ENCODE measurements around the gene CXXC5. TPM values are rescaled to one million over a fixed set of nuclear protein-coding genes. Genes with fewer than 3 reads are reported as not detected.
"Not testable (repeated sequence)": the region's sequence is repeated elsewhere in the genome, so short reads cannot be mapped to it uniquely, and the experiment has no call there.

CXXC5 gene
- total RNA-seq, 1 experiment from 2014 or later = 97.2 TPM

DNA sequence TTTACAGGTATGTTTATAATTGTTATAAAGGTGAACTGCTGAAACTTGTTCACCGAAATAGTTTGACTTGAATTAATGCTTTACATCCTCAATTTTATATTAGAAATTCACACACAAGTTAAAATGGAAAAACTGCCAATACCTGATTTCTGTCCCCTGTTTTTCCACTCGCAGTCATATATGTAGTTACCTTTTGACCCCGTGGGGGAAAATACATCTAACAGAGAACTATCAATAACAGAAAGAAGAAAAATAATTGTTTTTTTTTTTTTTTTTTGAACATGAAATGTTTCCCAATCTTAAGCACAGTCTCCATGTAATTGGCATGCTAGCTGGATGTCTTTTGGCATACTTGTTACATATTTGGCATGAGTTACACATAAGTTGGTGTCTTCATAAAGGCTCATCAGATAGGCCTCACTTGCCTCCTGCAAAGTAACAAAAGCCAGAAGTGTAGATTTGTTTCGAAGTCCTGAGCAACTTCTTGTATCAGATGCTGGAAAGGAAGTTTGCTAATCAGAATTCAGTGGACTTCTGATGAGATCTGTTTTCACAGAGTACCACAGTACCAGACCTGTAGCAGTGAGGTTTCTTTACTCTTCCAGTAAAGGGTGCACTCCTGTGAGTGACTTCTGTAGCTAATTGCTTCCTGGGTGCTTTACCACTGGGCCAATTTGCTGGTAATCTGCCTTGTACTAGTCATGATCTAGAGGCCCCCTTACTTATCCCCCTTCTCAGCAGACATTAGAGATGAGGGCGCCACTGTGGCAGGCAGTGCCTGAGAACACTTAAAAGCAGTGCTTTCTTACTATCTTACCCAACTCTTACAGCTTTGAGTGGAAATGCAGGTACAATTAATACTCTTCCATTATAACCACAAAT lies 36.2 kb upstream of the CXXC5 start (continued):
- TF ChIP-seq, protein P1, sequence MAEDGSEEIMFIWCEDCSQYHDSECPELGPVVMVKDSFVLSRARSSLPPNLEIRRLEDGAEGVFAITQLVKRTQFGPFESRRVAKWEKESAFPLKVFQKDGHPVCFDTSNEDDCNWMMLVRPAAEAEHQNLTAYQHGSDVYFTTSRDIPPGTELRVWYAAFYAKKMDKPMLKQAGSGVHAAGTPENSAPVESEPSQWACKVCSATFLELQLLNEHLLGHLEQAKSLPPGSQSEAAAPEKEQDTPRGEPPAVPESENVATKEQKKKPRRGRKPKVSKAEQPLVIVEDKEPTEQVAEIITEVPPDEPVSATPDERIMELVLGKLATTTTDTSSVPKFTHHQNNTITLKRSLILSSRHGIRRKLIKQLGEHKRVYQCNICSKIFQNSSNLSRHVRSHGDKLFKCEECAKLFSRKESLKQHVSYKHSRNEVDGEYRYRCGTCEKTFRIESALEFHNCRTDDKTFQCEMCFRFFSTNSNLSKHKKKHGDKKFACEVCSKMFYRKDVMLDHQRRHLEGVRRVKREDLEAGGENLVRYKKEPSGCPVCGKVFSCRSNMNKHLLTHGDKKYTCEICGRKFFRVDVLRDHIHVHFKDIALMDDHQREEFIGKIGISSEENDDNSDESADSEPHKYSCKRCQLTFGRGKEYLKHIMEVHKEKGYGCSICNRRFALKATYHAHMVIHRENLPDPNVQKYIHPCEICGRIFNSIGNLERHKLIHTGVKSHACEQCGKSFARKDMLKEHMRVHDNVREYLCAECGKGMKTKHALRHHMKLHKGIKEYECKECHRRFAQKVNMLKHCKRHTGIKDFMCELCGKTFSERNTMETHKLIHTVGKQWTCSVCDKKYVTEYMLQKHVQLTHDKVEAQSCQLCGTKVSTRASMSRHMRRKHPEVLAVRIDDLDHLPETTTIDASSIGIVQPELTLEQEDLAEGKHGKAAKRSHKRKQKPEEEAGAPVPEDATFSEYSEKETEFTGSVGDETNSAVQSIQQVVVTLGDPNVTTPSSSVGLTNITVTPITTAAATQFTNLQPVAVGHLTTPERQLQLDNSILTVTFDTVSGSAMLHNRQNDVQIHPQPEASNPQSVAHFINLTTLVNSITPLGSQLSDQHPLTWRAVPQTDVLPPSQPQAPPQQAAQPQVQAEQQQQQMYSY (CRISPR knock-in tag; IDR thresholded peaks at IDR 0.05) = no peak
- TF ChIP-seq ZNF671 (CRISPR knock-in tag; IDR thresholded peaks at IDR 0.05) = no peak
- TF ChIP-seq, protein P2, sequence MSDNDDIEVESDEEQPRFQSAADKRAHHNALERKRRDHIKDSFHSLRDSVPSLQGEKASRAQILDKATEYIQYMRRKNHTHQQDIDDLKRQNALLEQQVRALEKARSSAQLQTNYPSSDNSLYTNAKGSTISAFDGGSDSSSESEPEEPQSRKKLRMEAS (CRISPR knock-in tag; IDR thresholded peaks at IDR 0.05) = no peak
- no peak for TF ChIP-seq NFE2L1 (CRISPR knock-in tag; IDR thresholded peaks at IDR 0.05)
- TF ChIP-seq KAT7 (CRISPR knock-in tag; IDR thresholded peaks at IDR 0.05; ENCODE audit: borderline replicate concordance) = no peak
- no peak for TF ChIP-seq GABPB1 (CRISPR knock-in tag; IDR thresholded peaks at IDR 0.05)

DNA sequence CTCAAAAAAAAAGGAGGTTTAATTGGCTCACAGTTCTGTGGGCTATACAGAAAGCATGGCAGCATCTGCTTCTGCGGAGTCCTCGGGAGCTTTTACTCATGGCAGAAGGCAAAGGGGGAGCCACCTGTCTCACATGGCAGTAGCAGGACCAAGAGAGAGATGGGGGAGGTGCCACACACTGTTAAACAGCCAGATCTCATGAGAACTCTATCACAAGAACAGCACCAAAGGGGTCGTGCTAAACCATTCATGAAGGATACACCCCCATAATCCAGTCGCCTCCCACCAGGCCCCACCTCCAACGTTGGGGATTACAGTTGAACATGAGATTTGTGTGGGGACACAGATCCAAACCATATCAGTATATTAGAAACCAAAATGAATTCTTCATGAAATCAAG lies 28.3 kb upstream of the CXXC5 start:
- Mint-ChIP-seq H3K27ac (no peak overlapping the region), H3K9me3 (no peaks in the 10 kb centered on the region), H3K4me1 (no peaks in the 10 kb centered on the region), H3K27me3 (ENCODE audit: low read depth) (no peaks in the 10 kb centered on the region), H3K36me3 (peaks cover 54% of the 10 kb centered on the region), H3K4me3 (no peak overlapping the region)
- no peak for DNase-seq (ENCODE audit: low spot score)
- POLR2A ChIA-PET = no interaction called here
- TF ChIP-seq ESRRA (CRISPR knock-in tag; IDR thresholded peaks at IDR 0.05; ENCODE audit: borderline replicate concordance) (no peak), OVOL2 (CRISPR knock-in tag; IDR thresholded peaks at IDR 0.05; ENCODE audit: borderline replicate concordance) (no peak), RORB (CRISPR knock-in tag; IDR thresholded peaks at IDR 0.05) (no peak)
- CTCF ChIA-PET = interaction anchor here (1.1 kb wide), 1 partner anchor 14 kb away, joined by 3 read pairs; no protein-coding TSS in a partner anchor
- ATAC-seq = no peak

DNA sequence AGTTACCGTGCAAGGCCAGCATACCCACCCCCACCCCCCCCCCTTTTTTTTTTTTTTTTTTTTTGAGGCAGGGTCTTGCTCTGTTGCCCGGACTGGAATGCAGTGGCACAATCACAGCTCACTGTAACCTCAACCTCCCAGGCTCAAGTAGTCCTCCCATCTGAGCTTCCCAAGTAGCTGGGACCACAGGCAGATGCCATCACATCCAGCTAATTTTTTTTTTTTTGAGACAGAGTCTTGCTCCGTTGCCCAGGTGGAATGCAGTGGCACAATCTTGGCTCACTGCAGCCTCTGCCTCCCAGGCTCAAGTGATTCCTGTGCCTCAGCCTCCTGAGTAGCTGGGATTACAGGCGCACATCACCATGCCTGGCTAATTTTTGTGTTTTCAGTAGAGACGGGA lies 22.8 kb upstream of the CXXC5 start:
- CTCF ChIA-PET = interaction anchor here (1.1 to 2.4 kb wide), 4 partner anchors 8 to 162 kb away, joined by 3 to 10 read pairs (median 5); no protein-coding TSS in a partner anchor

DNA sequence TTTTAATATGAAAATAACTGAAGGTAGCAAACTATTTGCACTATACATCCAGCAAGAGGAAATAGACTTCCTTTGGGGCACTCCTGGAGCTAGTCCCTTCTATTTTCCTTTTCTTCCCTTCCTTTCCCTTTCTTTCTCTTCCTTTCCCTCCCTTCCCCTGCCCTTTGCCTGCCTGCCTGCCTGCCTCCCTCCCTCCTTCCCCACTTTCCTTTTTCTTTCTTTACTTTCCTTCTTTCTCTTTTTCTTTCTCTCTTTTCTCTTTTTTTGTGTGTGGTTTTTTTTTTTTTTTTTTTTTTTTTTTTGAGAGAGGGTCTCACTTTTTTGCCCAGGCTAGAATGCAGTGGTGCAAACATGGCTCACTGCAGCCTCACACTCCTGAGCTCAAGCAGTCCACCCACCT lies 17.3 kb upstream of the CXXC5 start:
- Mint-ChIP-seq H3K9me3 (no peaks in the 10 kb centered on the region), H3K36me3 (peaks cover 36% of the 10 kb centered on the region), H3K27me3 (ENCODE audit: low read depth) (no peaks in the 10 kb centered on the region), H3K4me1 (peaks cover 24% of the 10 kb centered on the region), H3K27ac (no peak overlapping the region), H3K4me3 (no peak overlapping the region)
- ATAC-seq (no peak), DNase-seq (ENCODE audit: low spot score) (no peak)
- ChIA-PET CTCF (interaction anchor here (1.6 to 12.0 kb wide), 4 partner anchors 56 to 145 kb away, joined by 6 to 247 read pairs (median 39); no protein-coding TSS in a partner anchor), POLR2A (no interaction called here)
- TF ChIP-seq FOXK1 (CRISPR knock-in tag; IDR thresholded peaks at IDR 0.05) (no peak), ZNF423 (CRISPR knock-in tag; IDR thresholded peaks at IDR 0.05) (no peak), CREM (CRISPR knock-in tag; IDR thresholded peaks at IDR 0.05) (no peak), JAZF1 (CRISPR knock-in tag; IDR thresholded peaks at IDR 0.05) (no peak), FOXJ3 (CRISPR knock-in tag; IDR thresholded peaks at IDR 0.05; ENCODE audit: borderline replicate concordance) (no peak), RORB (CRISPR knock-in tag; IDR thresholded peaks at IDR 0.05) (no peak)
- TF ChIP-seq, protein P3, sequence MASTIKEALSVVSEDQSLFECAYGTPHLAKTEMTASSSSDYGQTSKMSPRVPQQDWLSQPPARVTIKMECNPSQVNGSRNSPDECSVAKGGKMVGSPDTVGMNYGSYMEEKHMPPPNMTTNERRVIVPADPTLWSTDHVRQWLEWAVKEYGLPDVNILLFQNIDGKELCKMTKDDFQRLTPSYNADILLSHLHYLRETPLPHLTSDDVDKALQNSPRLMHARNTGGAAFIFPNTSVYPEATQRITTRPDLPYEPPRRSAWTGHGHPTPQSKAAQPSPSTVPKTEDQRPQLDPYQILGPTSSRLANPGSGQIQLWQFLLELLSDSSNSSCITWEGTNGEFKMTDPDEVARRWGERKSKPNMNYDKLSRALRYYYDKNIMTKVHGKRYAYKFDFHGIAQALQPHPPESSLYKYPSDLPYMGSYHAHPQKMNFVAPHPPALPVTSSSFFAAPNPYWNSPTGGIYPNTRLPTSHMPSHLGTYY (CRISPR knock-in tag; IDR thresholded peaks at IDR 0.05) = no peak
- TF ChIP-seq, protein P4, sequence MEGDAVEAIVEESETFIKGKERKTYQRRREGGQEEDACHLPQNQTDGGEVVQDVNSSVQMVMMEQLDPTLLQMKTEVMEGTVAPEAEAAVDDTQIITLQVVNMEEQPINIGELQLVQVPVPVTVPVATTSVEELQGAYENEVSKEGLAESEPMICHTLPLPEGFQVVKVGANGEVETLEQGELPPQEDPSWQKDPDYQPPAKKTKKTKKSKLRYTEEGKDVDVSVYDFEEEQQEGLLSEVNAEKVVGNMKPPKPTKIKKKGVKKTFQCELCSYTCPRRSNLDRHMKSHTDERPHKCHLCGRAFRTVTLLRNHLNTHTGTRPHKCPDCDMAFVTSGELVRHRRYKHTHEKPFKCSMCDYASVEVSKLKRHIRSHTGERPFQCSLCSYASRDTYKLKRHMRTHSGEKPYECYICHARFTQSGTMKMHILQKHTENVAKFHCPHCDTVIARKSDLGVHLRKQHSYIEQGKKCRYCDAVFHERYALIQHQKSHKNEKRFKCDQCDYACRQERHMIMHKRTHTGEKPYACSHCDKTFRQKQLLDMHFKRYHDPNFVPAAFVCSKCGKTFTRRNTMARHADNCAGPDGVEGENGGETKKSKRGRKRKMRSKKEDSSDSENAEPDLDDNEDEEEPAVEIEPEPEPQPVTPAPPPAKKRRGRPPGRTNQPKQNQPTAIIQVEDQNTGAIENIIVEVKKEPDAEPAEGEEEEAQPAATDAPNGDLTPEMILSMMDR (IDR thresholded peaks at IDR 0.05) = no peak
- TF ChIP-seq, protein P5, sequence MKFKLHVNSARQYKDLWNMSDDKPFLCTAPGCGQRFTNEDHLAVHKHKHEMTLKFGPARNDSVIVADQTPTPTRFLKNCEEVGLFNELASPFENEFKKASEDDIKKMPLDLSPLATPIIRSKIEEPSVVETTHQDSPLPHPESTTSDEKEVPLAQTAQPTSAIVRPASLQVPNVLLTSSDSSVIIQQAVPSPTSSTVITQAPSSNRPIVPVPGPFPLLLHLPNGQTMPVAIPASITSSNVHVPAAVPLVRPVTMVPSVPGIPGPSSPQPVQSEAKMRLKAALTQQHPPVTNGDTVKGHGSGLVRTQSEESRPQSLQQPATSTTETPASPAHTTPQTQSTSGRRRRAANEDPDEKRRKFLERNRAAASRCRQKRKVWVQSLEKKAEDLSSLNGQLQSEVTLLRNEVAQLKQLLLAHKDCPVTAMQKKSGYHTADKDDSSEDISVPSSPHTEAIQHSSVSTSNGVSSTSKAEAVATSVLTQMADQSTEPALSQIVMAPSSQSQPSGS (CRISPR knock-in tag; IDR thresholded peaks at IDR 0.05; ENCODE audit: borderline replicate concordance, low read depth) = no peak
- TF ChIP-seq, protein P6, sequence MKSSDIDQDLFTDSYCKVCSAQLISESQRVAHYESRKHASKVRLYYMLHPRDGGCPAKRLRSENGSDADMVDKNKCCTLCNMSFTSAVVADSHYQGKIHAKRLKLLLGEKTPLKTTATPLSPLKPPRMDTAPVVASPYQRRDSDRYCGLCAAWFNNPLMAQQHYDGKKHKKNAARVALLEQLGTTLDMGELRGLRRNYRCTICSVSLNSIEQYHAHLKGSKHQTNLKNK (CRISPR knock-in tag; IDR thresholded peaks at IDR 0.05) = no peak
- TF ChIP-seq, protein P7, sequence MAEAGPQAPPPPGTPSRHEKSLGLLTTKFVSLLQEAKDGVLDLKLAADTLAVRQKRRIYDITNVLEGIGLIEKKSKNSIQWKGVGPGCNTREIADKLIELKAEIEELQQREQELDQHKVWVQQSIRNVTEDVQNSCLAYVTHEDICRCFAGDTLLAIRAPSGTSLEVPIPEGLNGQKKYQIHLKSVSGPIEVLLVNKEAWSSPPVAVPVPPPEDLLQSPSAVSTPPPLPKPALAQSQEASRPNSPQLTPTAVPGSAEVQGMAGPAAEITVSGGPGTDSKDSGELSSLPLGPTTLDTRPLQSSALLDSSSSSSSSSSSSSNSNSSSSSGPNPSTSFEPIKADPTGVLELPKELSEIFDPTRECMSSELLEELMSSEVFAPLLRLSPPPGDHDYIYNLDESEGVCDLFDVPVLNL (CRISPR knock-in tag; IDR thresholded peaks at IDR 0.05; ENCODE audit: borderline replicate concordance, low read depth) = no peak

More for the DNA sequence above, 22.8 kb upstream of the CXXC5 start:
- H3K9me3 Mint-ChIP-seq; DNase-seq (ENCODE audit: low spot score); H3K27ac Mint-ChIP-seq; H3K4me1 Mint-ChIP-seq; ATAC-seq; H3K27me3 Mint-ChIP-seq (ENCODE audit: low read depth); H3K4me3 Mint-ChIP-seq; POLR2A ChIA-PET: not testable (repeated sequence)
- H3K36me3 Mint-ChIP-seq = peaks cover 64% of the 10 kb centered on the region
